Measurements from ENCODE around the gene TIPARP. TPM values are rescaled to one million over a fixed set of nuclear protein-coding genes. Genes with fewer than 3 reads are reported as not detected.

The TIPARP gene
- total RNA-seq, 1 donor from 2014 or later: 34.0 TPM

DNA sequence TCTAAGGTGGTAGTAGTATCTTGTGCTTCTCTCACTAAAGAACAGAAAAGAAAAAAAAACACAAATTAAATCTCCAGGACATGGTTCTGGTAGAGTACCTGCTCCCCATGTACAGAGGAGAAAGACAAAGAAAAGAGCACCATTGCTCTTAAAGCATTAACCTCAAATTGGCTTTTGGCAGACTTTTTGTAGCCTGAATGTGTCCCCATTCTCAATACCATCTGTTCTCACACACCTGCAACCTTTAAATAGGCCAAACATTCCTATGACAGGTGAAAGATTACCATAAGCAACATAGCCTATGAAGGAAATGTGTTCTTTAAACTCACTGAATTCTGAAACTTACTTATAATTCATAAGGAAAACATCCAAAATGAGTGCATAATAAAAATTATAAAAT, 68.0 kb downstream of the TIPARP start:
- no peak for DNase-seq

DNA sequence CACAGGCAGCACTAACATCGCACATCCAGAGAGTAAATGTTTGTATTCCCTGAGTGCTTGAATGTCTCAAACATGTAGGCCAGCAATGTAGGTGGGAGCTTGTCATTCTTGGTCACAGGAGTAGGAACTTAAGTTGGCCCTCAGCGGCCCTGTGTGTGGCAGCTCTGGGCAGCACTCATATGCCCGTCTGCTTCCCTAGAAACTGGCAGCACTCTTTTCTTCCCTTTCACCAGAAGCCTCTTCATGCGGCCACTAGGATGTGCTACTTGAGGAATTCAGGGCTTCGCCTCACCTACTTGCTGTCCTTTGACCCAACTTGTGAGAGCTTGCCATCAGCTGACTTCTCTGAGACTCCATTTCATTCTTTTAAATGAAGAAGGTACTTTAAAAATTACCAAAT, 69.5 kb downstream of the TIPARP start:
- no peak for DNase-seq

DNA sequence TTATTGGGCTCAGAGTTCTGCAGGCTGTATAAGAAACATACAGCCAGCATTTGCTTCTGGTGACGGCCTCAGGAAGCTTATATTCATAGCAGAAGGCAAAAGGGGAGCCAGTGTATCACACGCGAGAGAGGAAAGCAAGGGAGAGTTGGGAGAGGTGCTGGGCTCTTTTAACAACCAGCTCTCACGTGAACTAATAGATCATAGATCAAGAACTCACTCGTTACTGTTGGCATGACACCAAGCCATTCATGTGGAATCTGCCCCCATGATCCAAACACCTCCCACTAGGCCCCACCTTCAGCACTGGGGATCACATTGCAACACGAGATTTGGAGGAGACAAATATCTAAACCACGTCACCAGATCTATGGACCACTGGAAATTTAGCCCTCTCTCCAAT, 70.2 kb downstream of the TIPARP start:
- no peak for DNase-seq

- no peak for DNase-seq
Measured at GRCh38 chr3:156745766-156746165, 71.4 kb downstream of the TIPARP start.

GRCh38 chr3:156747046-156747445, 72.7 kb downstream of the TIPARP start:
- DNase-seq: no peak

DNA sequence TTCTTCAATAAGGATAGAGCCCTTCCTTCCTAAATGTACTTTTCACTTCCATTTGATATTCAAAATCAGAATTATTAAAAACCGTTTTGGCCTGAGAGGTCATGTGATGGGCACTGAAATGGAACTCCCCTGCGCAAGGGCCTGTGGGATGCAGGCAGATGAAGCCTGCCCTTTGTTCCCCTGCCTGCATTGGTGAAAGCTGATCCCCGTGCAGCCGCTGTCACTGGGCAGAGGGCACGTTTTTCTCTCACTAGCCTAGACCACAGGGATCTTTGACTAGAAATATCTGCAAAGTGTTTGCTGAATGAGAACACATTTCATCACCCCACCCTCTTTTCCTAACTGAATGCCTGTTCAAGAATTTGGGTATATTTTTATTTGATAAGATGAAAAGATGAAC, 74.9 kb downstream of the TIPARP start:
- DNase-seq: no peak

- DNase-seq: no peak
Measured at GRCh38 chr3:156750191-156750873, 75.9 kb downstream of the TIPARP start.

DNA sequence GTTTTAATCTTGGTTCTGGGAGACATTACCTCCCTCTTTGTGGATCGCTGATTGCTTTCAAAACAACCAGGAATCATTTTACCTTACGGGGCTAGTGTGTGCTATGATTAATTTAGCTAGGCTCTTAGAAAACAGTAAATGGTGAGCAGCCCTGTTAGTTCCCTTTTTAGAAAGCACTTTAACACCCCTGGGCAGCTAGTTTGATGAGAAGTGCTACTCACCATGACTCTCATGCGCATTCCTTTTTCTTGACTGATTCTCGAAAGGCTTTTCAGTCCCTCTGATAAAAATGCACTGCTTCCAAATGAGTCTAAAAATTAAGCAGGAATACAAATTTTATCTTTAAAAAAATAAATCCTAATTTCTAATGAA, 76.5 kb downstream of the TIPARP start:
- DNase-seq: no peak

DNA sequence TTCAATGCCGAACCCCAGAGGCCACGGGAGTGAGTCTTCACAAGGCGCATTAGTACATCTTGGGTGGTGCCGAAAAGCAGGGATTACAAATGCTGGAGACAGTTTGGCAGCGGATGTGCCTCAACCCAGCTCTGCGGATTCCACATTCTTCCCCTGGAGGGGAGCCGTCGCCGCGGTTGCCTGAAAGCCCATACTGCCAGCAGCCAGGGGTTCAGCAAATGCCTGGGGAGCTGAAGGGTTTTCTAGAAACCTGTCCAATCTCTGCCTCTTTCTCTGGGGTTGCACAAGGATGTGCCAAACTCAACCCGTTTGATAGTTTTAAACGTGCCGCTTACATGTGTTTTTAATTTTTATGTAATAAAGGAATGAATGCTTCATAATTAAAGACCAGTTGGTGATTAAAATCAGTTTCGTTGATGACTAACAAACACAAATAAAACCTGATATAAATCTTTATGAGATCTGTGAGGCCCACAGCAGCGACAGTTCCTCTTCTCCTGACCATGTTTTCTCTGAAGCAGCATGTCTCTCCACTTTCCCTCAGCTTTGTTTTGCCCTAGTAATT, 77.2 kb downstream of the TIPARP start:
- DNase-seq: no peak

Other genes with a start within 250 kb of the TIPARP start
- gene SSR3, start 119.5 kb upstream of the TIPARP start, total RNA-seq: 101 TPM
- gene LEKR1, start 151.8 kb downstream of the TIPARP start, total RNA-seq: 0.78 TPM

Data from occipital lobe (tissue), 2 donors.